ENCODE measurements around the gene ASXL3.

GRCh38 chr18:33706391-33706790, 128.4 kb downstream of the ASXL3 start:
- no peak for TF ChIP-seq EZH2 (IDR thresholded peaks at IDR 0.05; ENCODE audit: low read length)
- TF ChIP-seq, protein P1, sequence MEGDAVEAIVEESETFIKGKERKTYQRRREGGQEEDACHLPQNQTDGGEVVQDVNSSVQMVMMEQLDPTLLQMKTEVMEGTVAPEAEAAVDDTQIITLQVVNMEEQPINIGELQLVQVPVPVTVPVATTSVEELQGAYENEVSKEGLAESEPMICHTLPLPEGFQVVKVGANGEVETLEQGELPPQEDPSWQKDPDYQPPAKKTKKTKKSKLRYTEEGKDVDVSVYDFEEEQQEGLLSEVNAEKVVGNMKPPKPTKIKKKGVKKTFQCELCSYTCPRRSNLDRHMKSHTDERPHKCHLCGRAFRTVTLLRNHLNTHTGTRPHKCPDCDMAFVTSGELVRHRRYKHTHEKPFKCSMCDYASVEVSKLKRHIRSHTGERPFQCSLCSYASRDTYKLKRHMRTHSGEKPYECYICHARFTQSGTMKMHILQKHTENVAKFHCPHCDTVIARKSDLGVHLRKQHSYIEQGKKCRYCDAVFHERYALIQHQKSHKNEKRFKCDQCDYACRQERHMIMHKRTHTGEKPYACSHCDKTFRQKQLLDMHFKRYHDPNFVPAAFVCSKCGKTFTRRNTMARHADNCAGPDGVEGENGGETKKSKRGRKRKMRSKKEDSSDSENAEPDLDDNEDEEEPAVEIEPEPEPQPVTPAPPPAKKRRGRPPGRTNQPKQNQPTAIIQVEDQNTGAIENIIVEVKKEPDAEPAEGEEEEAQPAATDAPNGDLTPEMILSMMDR (optimal IDR thresholded peaks at IDR 0.05 in 1 of 3, IDR thresholded peaks at IDR 0.05 in 1 of 3, conservative IDR thresholded peaks at IDR 0.05 in 1 of 3; ENCODE audit: extremely low read depth in 1 of 3, insufficient read depth in 2 of 3, low read length in 3 of 3) = no peak
